MG63 (cell line): Measurements from ENCODE around the gene ARL15. TPM values are rescaled to one million over a fixed set of nuclear protein-coding genes. Genes with fewer than 3 reads are reported as not detected.

Source experiments
- DNase-seq: peaks from one replicate; pipeline ENCODE4 v3.0.0-alpha.2; 2020
- H3K27me3 ChIP-seq: fragments of 250-450 bp; sonication (Bioruptor Pico); 2 replicates; pipeline ENCODE4 v1.5.1; 2020; ENCODE audit warnings: mild to moderate bottlenecking, moderate library complexity
- H3K36me3 ChIP-seq: fragments of 250-450 bp; sonication (Bioruptor Pico); 2 replicates; pipeline ENCODE4 v1.5.1; 2020; ENCODE audit warnings: mild to moderate bottlenecking, moderate library complexity
- H3K4me3 ChIP-seq: fragments of 250-450 bp; sonication (Bioruptor Pico); 2 replicates; pipeline ENCODE4 v1.5.1; 2020; ENCODE audit warnings: mild to moderate bottlenecking, moderate library complexity
- H3K9me3 ChIP-seq: fragments of 250-450 bp; sonication (Bioruptor Pico); 2 replicates; pipeline ENCODE4 v1.5.1; 2020; ENCODE audit warnings: mild to moderate bottlenecking, moderate library complexity
- total RNA-seq: library from RNA; depleted of rRNA; stranded (reverse); fragments of >200 nt; shearing (Covaris generic); gene quantifications from 2 replicates; pipeline ENCODE4 v1.2.3, GENCODE V29; 2014; ENCODE audit warnings: low replicate concordance

The ARL15 gene
- total RNA-seq, 1 experiment from 2014 or later: 5.8 TPM

DNA sequence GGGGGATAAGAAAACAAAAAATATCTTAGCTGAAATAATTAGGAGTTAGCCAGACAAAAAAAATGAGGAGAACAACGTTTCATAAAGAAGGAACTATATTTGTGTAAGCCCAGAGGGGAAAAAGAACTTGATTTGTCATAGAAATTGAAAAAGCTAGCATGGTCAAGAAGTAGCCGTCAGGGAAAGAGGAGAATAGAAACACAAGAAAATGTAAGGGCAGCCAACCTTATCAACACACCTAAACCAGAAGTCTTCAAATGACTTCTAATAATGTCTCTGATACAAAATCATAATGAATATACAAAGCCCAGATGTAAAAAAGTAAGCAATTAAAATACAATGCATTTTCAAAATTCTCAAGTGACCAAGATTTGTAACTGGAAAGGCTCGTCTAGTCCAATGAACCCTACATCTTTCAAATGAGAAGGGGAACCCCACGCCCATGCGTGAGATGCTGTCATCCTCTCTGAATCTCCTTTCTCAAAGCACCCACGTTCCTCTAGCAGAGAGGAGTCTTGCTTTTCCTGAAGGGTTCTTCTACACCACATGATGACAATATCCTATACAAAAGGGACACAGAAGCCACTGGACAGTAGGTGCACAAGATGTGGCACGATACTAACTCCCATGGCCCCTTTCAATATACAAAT is 103.7 kb downstream of the ARL15 start:
- H3K27me3 ChIP-seq: no peaks in the 10 kb centered on the region
- DNase-seq: no peak
- H3K36me3 ChIP-seq: no peaks in the 10 kb centered on the region
- H3K4me3 ChIP-seq: no peak overlapping the region
- H3K9me3 ChIP-seq: peaks cover 2% of the 10 kb centered on the region; the same call in 1 of the 2 replicates

DNA sequence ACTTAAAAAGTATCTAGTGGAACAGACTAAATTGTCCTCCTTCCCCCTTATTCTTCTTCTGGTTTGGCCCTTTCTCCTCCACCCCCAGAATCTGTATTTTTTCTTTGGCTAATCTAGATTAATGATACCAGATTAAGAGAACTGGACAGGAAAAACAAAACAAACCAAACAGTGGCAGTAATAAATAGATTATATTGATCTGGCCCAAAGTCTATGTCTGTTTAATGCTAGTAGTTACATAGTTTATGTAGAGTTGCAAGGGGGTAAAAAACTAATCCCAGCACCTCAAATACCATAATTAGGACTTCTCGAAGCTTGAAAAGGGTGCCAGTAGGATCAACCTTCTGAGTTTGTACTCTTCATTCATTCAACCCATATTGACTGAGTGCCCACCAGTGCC is 104.5 kb downstream of the ARL15 start:
- no peak for DNase-seq
- no peaks in the 10 kb centered on the region for H3K27me3 ChIP-seq
- H3K4me3 ChIP-seq: no peak overlapping the region
- H3K9me3 ChIP-seq: peaks cover 2% of the 10 kb centered on the region; the same call in 1 of the 2 replicates
- H3K36me3 ChIP-seq: no peaks in the 10 kb centered on the region

DNA sequence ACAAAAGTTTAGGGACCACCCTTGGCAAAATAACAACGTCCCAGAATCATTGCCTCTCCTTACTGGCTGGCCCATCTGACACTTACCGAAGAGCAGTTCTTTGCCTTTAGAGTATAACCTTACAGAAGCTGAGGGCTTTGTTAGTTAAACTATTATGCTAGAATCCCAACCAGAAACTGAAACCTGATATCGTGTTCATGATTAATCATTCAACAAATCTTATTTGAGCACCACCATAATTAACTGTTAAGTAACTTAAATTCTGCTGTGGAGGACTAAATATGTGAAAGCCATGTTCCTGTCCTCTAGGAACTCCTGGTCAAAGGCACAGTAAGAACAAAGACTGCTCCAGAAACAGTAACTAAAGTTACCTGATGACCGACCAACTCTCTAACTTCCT is 104.9 kb downstream of the ARL15 start:
- Histone ChIP-seq H3K36me3 (no peaks in the 10 kb centered on the region), H3K4me3 (no peak overlapping the region), H3K9me3 (peaks cover 2% of the 10 kb centered on the region; the same call in 1 of the 2 replicates), H3K27me3 (no peaks in the 10 kb centered on the region)
- DNase-seq: no peak

DNA sequence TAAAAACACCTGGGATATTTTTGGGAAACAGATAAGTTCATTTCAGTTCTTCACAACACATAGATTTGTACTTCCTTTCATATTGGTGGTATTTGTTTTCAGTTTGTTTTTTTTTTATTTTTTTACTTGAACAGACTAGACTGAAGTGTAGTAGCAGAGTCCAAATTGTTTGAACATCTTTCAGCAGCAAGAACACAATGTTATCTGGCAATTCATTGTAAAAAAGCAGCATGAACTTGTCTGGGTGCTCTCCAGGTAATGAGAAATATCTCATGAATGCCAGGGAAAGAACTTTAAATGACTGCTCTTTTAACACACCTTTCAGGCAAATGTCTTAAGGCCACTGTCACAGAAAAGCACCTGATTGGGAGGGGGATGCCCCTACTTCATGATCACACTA is 113.4 kb downstream of the ARL15 start:
- Histone ChIP-seq H3K9me3 (no peaks in the 10 kb centered on the region), H3K27me3 (no peaks in the 10 kb centered on the region), H3K4me3 (no peak overlapping the region), H3K36me3 (no peaks in the 10 kb centered on the region)
- no peak for DNase-seq

DNA sequence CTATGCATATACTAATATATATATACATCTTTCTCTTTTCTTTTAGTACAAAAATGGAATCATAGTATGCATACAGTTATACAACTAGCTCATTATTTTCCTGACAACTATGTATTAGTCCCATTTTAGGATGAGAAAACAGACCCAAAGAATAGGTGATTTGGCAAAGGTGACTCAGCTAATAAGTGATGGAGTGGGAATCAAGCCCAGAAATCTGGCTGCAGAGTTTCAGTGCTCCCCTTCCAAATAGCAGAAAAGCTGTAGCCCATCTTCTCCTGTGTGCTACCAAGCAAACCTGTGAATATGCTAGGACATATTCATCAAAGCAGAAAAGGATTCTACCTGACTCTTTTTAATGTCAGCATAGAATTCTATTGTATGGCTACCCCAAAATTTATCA is 114.7 kb downstream of the ARL15 start:
- H3K9me3 ChIP-seq: no peaks in the 10 kb centered on the region
- no peak for DNase-seq
- no peak overlapping the region for H3K4me3 ChIP-seq
- no peaks in the 10 kb centered on the region for H3K27me3 ChIP-seq
- no peaks in the 10 kb centered on the region for H3K36me3 ChIP-seq

DNA sequence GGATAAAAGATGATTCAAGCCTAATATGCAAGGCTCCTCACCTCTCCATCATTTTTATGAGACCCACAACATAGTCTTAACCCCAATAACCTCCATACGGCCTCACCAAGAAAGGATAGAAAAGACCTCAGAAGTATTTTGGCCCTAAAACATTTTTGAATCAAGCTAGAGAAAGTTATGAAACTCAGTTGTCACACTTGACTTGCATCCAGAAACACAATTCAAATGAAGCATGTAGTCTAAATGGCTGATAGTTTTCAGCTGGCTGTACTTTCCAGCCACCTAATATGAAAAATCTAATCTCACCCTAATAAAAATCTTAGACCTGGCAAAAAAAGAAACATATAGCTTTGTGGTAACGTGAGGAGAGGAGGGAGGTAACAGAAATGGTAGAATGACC is 116.1 kb downstream of the ARL15 start:
- Histone ChIP-seq H3K4me3 (no peak overlapping the region), H3K36me3 (no peaks in the 10 kb centered on the region), H3K9me3 (no peaks in the 10 kb centered on the region), H3K27me3 (no peaks in the 10 kb centered on the region)
- no peak for DNase-seq

DNA sequence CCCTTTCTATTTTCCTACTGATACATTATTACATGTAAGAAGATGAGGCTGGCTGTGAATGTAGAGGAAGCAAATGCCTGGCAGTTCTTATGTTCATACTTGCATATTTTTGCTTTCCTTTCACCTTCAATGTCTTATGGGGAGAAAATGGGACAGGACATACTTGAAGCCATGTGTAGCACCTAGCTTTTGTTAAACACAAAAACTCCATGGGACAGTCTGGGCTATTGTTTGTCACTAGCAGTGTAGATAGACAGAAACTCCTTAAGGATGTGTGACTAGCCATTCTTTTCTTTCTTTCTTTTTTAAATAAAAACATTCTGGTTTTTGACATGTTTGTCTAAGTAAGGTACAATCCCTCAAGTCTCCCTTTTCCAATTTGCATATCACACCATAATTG is 122.7 kb downstream of the ARL15 start:
- H3K36me3 ChIP-seq: no peaks in the 10 kb centered on the region
- no peak for DNase-seq
- no peak overlapping the region for H3K4me3 ChIP-seq

DNA sequence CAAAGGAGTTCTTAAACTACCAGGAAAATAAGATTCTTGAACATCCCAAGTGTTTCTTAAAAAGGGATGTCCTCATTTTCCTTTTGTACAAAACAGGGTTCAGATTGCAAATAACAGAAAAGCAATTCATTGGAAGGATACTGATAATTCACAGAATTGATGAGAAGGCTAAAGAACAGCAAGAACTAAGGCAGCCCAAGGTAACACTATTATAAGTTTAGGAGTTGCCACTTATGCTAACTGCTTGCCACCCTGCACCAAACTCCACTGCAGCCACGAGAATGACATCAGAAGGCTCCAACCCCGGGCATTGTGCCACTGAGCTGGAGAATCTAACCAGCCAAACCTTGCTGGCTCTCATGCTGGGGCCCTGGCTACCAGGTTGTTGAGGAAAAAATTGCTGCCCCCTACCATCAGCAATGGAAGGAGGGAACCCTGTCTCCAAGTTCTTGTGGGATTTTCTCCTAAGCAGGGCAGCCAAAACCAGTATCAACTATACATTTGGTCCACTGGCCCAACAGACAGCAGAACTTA is 123.4 kb downstream of the ARL15 start:
- H3K9me3 ChIP-seq: no peaks in the 10 kb centered on the region
- DNase-seq: peak; percentile 39
- no peak overlapping the region for H3K4me3 ChIP-seq
- no peaks in the 10 kb centered on the region for H3K36me3 ChIP-seq
- no peaks in the 10 kb centered on the region for H3K27me3 ChIP-seq

More for the DNA sequence above, 122.7 kb downstream of the ARL15 start:
- H3K27me3 ChIP-seq: no peaks in the 10 kb centered on the region
- no peaks in the 10 kb centered on the region for H3K9me3 ChIP-seq

DNA sequence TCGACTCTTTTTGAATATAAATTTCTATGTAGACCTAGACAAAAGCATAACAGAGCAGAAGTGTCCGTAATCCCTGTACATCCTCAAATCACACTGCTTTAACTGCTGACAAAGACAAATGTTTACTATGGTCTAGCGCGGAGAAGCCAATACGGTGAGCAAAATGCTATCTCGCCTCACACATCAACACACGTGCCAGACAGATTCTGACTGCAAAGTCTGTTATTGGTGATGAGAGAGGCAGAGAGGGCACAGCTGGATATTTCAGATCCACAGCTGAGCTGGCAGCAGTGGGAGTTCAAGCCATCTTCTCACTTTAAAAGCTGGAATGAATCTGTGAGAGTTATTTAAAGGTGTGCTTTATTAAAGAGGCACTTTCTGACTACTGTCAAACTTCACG is 124.3 kb downstream of the ARL15 start:
- no peaks in the 10 kb centered on the region for H3K9me3 ChIP-seq
- no peak overlapping the region for H3K4me3 ChIP-seq
- H3K36me3 ChIP-seq: no peaks in the 10 kb centered on the region
- DNase-seq: no peak
- H3K27me3 ChIP-seq: no peaks in the 10 kb centered on the region

DNA sequence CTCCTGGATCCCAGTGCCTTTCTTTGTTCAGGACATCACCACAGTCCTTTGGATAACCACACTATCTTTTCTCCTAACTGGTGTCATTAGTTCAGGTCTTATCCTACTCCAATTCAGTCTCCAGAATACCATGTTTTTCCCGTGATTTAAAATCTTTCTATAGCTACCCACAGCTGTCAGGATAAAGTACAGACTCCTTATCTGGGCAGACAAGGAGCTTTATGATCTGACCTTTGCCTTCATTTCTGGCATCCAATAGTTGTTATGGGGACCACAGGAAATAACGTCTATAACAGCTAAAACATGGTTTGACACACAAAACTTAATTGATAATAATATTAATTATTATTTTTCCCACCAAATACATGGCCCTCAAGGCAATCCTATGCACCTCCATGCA is 125.6 kb downstream of the ARL15 start:
- H3K27me3 ChIP-seq: no peaks in the 10 kb centered on the region
- H3K4me3 ChIP-seq: no peak overlapping the region
- DNase-seq: no peak
- H3K9me3 ChIP-seq: no peaks in the 10 kb centered on the region
- no peaks in the 10 kb centered on the region for H3K36me3 ChIP-seq

DNA sequence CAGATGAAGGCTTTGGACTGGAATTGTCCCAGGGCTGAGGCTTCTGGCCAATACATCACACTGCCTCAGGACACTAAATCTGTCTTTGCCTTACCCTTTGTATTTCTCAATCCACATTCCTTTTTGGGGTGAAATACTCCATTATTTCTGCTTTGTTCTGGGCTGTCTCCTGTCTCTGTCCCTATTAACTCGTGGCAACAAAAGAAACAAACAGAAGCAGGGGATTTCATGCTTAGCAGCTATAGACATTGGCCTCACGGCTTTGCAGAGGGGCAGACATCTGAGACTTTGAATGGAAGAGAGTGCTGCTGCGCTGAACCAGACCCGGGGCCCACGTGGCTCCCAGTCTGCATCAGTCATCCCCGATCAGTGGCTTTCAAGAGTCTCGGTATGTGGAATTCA is 129.7 kb downstream of the ARL15 start:
- Histone ChIP-seq H3K27me3 (no peaks in the 10 kb centered on the region), H3K9me3 (no peaks in the 10 kb centered on the region), H3K36me3 (no peaks in the 10 kb centered on the region), H3K4me3 (no peak overlapping the region)
- DNase-seq: no peak

DNA sequence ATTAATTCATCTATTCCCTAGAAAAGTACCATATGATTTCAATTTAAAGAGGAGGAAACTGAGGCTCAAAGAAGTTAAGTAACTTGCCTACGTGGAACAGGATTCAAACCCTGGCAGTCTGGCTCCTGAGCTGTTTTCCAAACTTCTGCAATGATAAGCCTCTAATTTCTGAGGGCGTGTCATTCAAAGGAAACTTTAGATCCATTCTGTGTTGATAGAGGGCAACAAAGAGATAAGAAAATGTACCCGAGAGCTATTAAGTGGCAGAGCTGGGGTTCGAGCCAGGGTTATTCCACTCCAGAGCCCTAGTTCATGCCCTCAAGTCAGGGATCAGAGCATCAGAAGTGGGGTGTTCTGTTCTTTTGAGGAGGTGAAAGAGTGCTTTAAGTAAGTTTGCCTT is 131.4 kb downstream of the ARL15 start:
- DNase-seq: no peak
- Histone ChIP-seq H3K27me3 (no peaks in the 10 kb centered on the region), H3K9me3 (no peaks in the 10 kb centered on the region), H3K4me3 (no peak overlapping the region), H3K36me3 (no peaks in the 10 kb centered on the region)

DNA sequence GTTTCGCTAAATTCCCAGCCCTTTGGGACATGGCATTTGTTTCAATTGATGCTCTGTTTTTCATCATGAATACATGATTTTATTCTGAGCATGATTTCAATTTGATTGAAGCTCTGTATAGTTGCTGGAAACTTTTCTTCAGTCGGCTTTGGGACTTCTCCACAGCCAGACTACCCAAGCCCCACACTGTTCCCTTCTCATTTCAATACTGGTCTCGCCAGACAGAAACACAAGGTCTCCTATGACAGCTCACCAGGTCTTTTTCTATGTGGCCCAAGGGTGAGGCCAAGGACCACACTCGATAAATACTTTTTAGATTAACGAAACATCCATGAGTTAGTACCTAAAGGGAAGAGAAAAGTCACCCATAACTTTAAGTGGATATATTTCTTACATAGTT is 132.2 kb downstream of the ARL15 start:
- H3K27me3 ChIP-seq: no peaks in the 10 kb centered on the region
- no peak overlapping the region for H3K4me3 ChIP-seq
- DNase-seq: no peak
- H3K9me3 ChIP-seq: no peaks in the 10 kb centered on the region
- H3K36me3 ChIP-seq: no peaks in the 10 kb centered on the region

DNA sequence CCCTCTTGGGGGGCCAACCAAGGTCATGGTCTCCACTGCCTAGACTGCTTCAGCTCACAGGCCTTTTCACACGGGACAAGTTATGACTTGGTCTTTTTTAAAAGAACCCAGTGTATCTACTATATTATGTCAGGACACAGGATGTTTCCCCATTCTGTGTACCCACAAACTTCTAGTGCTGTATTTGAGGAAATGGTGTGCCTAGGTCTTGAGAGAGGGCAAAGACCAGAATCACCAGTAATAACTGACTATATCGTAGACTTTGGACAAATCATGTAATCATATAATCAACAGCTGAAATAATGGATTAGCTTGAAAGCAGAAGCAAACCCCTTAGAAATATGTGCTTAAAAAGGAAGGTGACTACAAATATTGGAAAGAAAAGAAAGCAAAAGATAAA is 133.3 kb downstream of the ARL15 start:
- Histone ChIP-seq H3K36me3 (no peaks in the 10 kb centered on the region), H3K4me3 (no peak overlapping the region), H3K9me3 (no peaks in the 10 kb centered on the region), H3K27me3 (no peaks in the 10 kb centered on the region)
- DNase-seq: no peak

DNA sequence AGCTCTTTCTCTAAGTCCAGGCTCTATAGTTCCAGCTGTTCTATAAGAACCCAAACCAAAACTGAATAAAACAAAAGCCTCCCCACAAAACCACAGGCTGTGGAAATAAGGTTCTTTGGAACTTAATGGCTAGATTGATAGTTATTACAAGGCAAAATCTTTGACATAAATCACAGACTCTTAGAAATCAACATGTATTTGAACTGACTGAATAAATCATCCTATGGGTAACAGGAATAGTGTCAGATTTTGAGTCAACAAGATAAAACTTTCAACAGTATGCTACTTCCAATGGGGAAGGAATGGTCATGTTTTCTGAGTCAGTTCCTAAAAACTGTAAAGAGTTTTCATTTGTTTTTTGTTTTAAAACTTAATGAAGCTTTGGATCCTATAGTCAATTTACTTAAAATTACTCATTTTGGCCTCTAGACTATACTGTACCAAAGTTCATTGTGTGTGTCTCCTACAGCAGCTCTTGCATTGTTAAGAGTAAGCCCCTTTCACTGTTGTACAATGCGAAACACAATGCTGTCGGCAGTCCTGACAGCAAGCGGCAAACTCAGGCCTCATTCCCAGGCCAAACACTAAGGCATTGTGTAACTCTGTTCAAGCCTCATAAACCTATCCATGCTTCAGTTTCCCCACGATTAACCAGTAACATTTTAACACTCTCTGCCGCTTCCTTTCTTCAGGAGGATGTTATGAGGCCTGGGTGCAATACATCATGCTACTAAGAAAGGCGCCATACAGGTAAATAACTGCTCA is 134.1 kb downstream of the ARL15 start:
- H3K9me3 ChIP-seq: no peaks in the 10 kb centered on the region
- DNase-seq: no peak
- H3K4me3 ChIP-seq: no peak overlapping the region
- H3K27me3 ChIP-seq: no peaks in the 10 kb centered on the region
- no peaks in the 10 kb centered on the region for H3K36me3 ChIP-seq

DNA sequence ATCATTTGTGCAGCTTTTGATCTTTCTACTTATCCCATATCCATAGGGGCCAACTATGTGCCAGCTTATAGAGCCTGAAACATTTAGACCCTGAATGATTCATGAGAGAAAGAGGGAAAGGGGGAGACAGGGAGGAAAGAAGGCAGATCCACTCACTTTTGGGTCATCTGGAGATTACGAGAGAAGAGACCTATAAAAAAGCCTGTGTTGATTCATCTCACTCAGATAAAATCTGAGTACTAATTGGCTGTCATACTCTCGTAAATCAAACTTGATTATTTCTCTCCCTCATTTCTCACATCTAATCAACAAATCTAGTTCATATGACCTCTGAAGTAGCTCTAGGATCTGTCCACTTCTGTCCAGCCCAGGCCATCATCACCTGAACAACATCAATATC is 137.1 kb downstream of the ARL15 start:
- no peak for DNase-seq

DNA sequence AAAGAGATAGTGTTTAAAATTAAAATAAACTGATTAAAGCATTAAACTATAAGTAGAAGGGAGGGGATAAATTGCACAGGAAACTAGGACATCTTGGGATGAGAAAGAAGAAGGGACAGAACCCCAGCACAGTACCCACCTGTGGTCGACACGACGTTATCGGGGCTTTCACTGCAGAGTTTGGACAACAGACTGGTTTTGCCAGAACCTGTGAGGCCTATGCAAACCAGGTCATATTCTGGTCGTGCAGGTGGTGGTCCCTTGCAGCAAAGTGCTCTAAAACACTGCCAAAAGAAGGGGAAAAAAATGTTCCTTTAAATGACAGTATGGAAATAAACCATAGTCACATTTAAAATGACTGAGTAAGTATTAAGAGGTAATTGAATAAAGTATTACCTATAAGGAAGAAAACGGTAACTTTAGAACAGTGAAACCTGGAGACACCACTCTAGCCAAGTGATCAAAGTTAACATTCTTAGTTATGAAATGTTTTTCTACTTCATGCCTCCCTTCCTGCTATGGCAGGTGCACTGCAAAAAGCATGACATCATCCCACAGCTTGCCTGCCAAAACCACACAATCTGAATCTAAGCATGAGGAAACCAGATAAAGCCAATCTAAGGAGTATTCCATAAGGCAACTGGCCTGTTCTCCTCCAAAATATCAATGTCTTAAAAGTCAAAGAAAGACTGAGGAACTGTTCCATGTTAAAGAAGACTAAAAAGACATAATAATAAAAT is 138.6 kb downstream of the ARL15 start:
- no peaks in the 10 kb centered on the region for H3K9me3 ChIP-seq
- H3K4me3 ChIP-seq: no peak overlapping the region
- H3K36me3 ChIP-seq: no peaks in the 10 kb centered on the region
- peak; percentile 16 for DNase-seq
- no peaks in the 10 kb centered on the region for H3K27me3 ChIP-seq

More for the DNA sequence above, 137.1 kb downstream of the ARL15 start:
- Histone ChIP-seq H3K36me3 (no peaks in the 10 kb centered on the region), H3K27me3 (no peaks in the 10 kb centered on the region), H3K4me3 (no peak overlapping the region), H3K9me3 (no peaks in the 10 kb centered on the region)
